Caco-2 (cell line): ENCODE results near the gene MLPH. TPM values are rescaled to one million over a fixed set of nuclear protein-coding genes. Genes with fewer than 3 reads are reported as not detected.
A peak's percentile ranks its signal among the peaks of the same experiment; 100 is the strongest.

ENCODE experiments used
- BruUV-seq: library from RNA; stranded (reverse); fragments of 400-500 nt; replicated peaks from 2 replicates; lab custom pipeline; 2021; lab: Mats Ljungman, UMichigan
- CTCF ChIA-PET: fragments of 300-600 bp; sonication (Branson Sonifier 250); formaldehyde crosslinking; loops from one replicate; lab custom pipeline; 2022; ENCODE audit warnings: antibody characterized with exemption; lab: Charles Lee
- POLR2A ChIA-PET: fragments of 300-600 bp; sonication (Branson Sonifier 250); formaldehyde crosslinking; loops from one replicate; lab custom pipeline; 2022; ENCODE audit warnings: antibody characterized with exemption; lab: Charles Lee
- DNase-seq, 2 experiments: peaks; one replicate each; pipeline versions ENCODE4 v3.0.0 to v3.0.0-alpha.2; 2020 to 2022
- H3K27me3 ChIP-seq: replicated peaks from 2 replicates; pipeline ENCODE4 v1.6.0; 2011; ENCODE audit warnings: low read length; ENCODE audit not compliant: control insufficient read depth, insufficient read depth
- H3K36me3 ChIP-seq: 2 replicates; pipeline ENCODE4 v1.5.1; 2011; ENCODE audit warnings: low read length; ENCODE audit not compliant: control insufficient read depth, insufficient read depth
- H3K4me1 ChIP-seq: fragments of 250-450 bp; sonication (Bioruptor Pico); 2 replicates; pipeline ENCODE4 v1.5.1; 2020; ENCODE audit warnings: mild to moderate bottlenecking
- H3K4me3 ChIP-seq: 2 replicates; pipeline ENCODE4 v1.5.1; 2011; ENCODE audit warnings: low read depth, mild to moderate bottlenecking, control low read depth, low read length
- H3K9me3 ChIP-seq: fragments of 250-450 bp; sonication (Bioruptor Pico); 2 replicates; pipeline ENCODE4 v1.5.1; 2020; ENCODE audit warnings: mild to moderate bottlenecking, moderate library complexity
- H3K27ac Mint-ChIP-seq: one replicate; pipeline ENCODE4 v1.8.0; 2022; ENCODE audit warnings: mixed read lengths; ENCODE audit not compliant: unreplicated experiment
- H3K27me3 Mint-ChIP-seq: one replicate; pipeline ENCODE4 v1.8.0; 2022; ENCODE audit warnings: mixed read lengths; ENCODE audit not compliant: insufficient read depth, unreplicated experiment
- H3K36me3 Mint-ChIP-seq: one replicate; pipeline ENCODE4 v1.8.0; 2022; ENCODE audit warnings: mild to moderate bottlenecking, mixed read lengths; ENCODE audit not compliant: insufficient read depth, unreplicated experiment
- H3K4me1 Mint-ChIP-seq: one replicate; pipeline ENCODE4 v1.8.0; 2022; ENCODE audit warnings: low read depth, mixed read lengths; ENCODE audit not compliant: unreplicated experiment
- H3K4me3 Mint-ChIP-seq: one replicate; pipeline ENCODE4 v1.8.0; 2022; ENCODE audit warnings: mild to moderate bottlenecking, moderate library complexity, mixed read lengths; ENCODE audit not compliant: unreplicated experiment
- H3K9me3 Mint-ChIP-seq: one replicate; pipeline ENCODE4 v1.8.0; 2022; ENCODE audit warnings: mixed read lengths; ENCODE audit not compliant: unreplicated experiment
- CTCF ChIP-seq, 2 experiments: fragments of 200-600 bp in 1 of 2; IDR thresholded peaks; 1 replicate in 1 of 2; 2 replicates in 1 of 2; pipeline versions ENCODE4 v1.5.1 to v1.8.0; 2011 to 2022; ENCODE audit warnings: antibody characterized with exemption in 1 of 2, control low read depth in 1 of 2, inconsistent platforms in 1 of 2, low read depth in 1 of 2, low read length in 1 of 2, mild to moderate bottlenecking in 1 of 2, moderate library complexity in 1 of 2; ENCODE audit not compliant: insufficient read depth in 1 of 2, severe bottlenecking in 1 of 2, unreplicated experiment in 1 of 2
- intact Hi-C: fragments of 100-400 bp; cut with micrococcal nuclease; formaldehyde crosslinking; loops from one replicate; pipeline ENCODE4 v1.10.0; 2022; ENCODE audit not compliant: unreplicated experiment
- total RNA-seq: library from RNA; stranded (reverse); gene quantifications from 2 replicates; pipeline ENCODE4 v1.2.3, GENCODE V29; 2022

MLPH gene
- total RNA-seq, 1 experiment from 2014 or later = not detected

- Mint-ChIP-seq H3K27me3 (no peaks in the 10 kb centered on the region), H3K4me3 (no peak overlapping the region), H3K36me3 (no peaks in the 10 kb centered on the region), H3K9me3 (no peaks in the 10 kb centered on the region), H3K27ac (no peak overlapping the region), H3K4me1 (peaks cover 4% of the 10 kb centered on the region)
- TF ChIP-seq CTCF (IDR thresholded peaks at IDR 0.05; ENCODE audit: insufficient read depth in 1 of 2, low read depth in 1 of 2, low read length in 1 of 2, severe bottlenecking in 1 of 2, unreplicated experiment in 1 of 2) = no peak
- no peak for DNase-seq
- Histone ChIP-seq H3K36me3 (no peaks in the 10 kb centered on the region), H3K9me3 (no peaks in the 10 kb centered on the region), H3K27me3 (no peaks in the 10 kb centered on the region), H3K4me3 (no peak overlapping the region), H3K4me1 (no peaks in the 10 kb centered on the region; the same call in 1 of the 2 replicates)
- ChIA-PET CTCF (interaction anchor here (1.4 kb wide), 1 partner anchor 31 kb away, joined by 4 read pairs; no protein-coding TSS in a partner anchor), POLR2A (no interaction called here)
- intact Hi-C loops = no loop called here
- BruUV-seq = no TSS peak
Measured at GRCh38 chr2:237540823-237541222, 53.8 kb downstream of the MLPH start.

- Mint-ChIP-seq H3K4me3 (no peak overlapping the region), H3K27me3 (no peaks in the 10 kb centered on the region), H3K4me1 (peaks cover 4% of the 10 kb centered on the region), H3K9me3 (no peaks in the 10 kb centered on the region), H3K27ac (no peak overlapping the region), H3K36me3 (no peaks in the 10 kb centered on the region)
- Histone ChIP-seq H3K9me3 (no peaks in the 10 kb centered on the region), H3K36me3 (no peaks in the 10 kb centered on the region), H3K4me3 (no peak overlapping the region), H3K4me1 (no peaks in the 10 kb centered on the region; the same call in 1 of the 2 replicates), H3K27me3 (no peaks in the 10 kb centered on the region)
- ChIA-PET POLR2A (no interaction called here), CTCF (interaction anchor here (1.4 kb wide), 1 partner anchor 30 kb away, joined by 4 read pairs; no protein-coding TSS in a partner anchor)
- TF ChIP-seq CTCF (IDR thresholded peaks at IDR 0.05; ENCODE audit: insufficient read depth in 1 of 2, low read depth in 1 of 2, low read length in 1 of 2, severe bottlenecking in 1 of 2, unreplicated experiment in 1 of 2) = no peak
- DNase-seq = peak in 1 of 2 experiments; percentile 2
- no TSS peak for BruUV-seq
- intact Hi-C loops = no loop called here
Measured at GRCh38 chr2:237541243-237541642, 54.2 kb downstream of the MLPH start.

GRCh38 chr2:237542001-237542704 is 55.1 kb downstream of the MLPH start:
- H3K36me3 Mint-ChIP-seq = no peaks in the 10 kb centered on the region
- ChIA-PET POLR2A (no interaction called here), CTCF (no interaction called here)
- no peaks in the 10 kb centered on the region for H3K9me3 Mint-ChIP-seq
- intact Hi-C loops = no loop called here
- no TSS peak for BruUV-seq
- H3K27me3 Mint-ChIP-seq = no peaks in the 10 kb centered on the region
- no peak overlapping the region for H3K4me3 Mint-ChIP-seq
- no peak for TF ChIP-seq CTCF (IDR thresholded peaks at IDR 0.05; ENCODE audit: insufficient read depth in 1 of 2, low read depth in 1 of 2, low read length in 1 of 2, severe bottlenecking in 1 of 2, unreplicated experiment in 1 of 2)
- Histone ChIP-seq H3K9me3 (no peaks in the 10 kb centered on the region), H3K36me3 (no peaks in the 10 kb centered on the region), H3K4me3 (no peak overlapping the region), H3K27me3 (no peaks in the 10 kb centered on the region), H3K4me1 (no peaks in the 10 kb centered on the region; the same call in 1 of the 2 replicates)
- DNase-seq = no peak
- peaks cover 4% of the 10 kb centered on the region for H3K4me1 Mint-ChIP-seq
- H3K27ac Mint-ChIP-seq = no peak overlapping the region
